Osteoblast (primary cell): Measurements from ENCODE around the gene PHLPP1. TPM values are rescaled to one million over a fixed set of nuclear protein-coding genes. Genes with fewer than 3 reads are reported as not detected.

Experiments used
- DNase-seq: peaks from one replicate; pipeline ENCODE4 v3.0.0; 2011; ENCODE audit warnings: low spot score, mixed read lengths; ENCODE audit not compliant: insufficient read length; ENCODE audit errors: missing footprints
- H2AFZ ChIP-seq: 2 replicates; pipeline ENCODE4 v1.6.0; 2011; ENCODE audit warnings: mild to moderate bottlenecking, low read length
- H3K27ac ChIP-seq: 2 replicates; pipeline ENCODE4 v1.5.1; 2011; ENCODE audit warnings: mild to moderate bottlenecking, low read depth, low read length, moderate library complexity
- H3K27me3 ChIP-seq: 2 replicates; pipeline ENCODE4 v1.6.0; 2012; ENCODE audit warnings: mild to moderate bottlenecking, control low read depth, inconsistent platforms, low read length, moderate library complexity; ENCODE audit not compliant: insufficient read depth
- H3K36me3 ChIP-seq: 2 replicates; pipeline ENCODE4 v1.5.1; 2011; ENCODE audit warnings: mild to moderate bottlenecking, low read length, control low read depth, moderate library complexity; ENCODE audit not compliant: insufficient read depth
- H3K4me1 ChIP-seq: 2 replicates; pipeline ENCODE4 v1.5.1; 2011; ENCODE audit warnings: mild to moderate bottlenecking, low read length, control low read depth, moderate library complexity; ENCODE audit not compliant: insufficient read depth
- H3K4me2 ChIP-seq: 2 replicates; pipeline ENCODE4 v1.6.0; 2011; ENCODE audit warnings: mild to moderate bottlenecking, low read length; ENCODE audit not compliant: insufficient read depth
- H3K4me3 ChIP-seq: fragments of 200-600 bp; sonication (generic); 3 replicates; pipeline ENCODE4 v1.5.1; 2012; ENCODE audit warnings: mild to moderate bottlenecking, low read length, inconsistent platforms; ENCODE audit not compliant: insufficient read depth
- H3K79me2 ChIP-seq: 2 replicates; pipeline ENCODE4 v1.6.0; 2012; ENCODE audit warnings: mild to moderate bottlenecking, low read length, control low read depth, inconsistent platforms; ENCODE audit not compliant: insufficient read depth
- H3K9me3 ChIP-seq: 2 replicates; pipeline ENCODE4 v1.5.1; 2011; ENCODE audit warnings: low read depth, low read length, control low read depth
- H4K20me1 ChIP-seq: 2 replicates; pipeline ENCODE4 v1.6.0; 2012; ENCODE audit warnings: mild to moderate bottlenecking, low read length, control low read depth; ENCODE audit not compliant: insufficient read depth
- CTCF ChIP-seq: IDR thresholded peaks from 2 replicates; pipeline ENCODE4 v1.5.1; 2011; ENCODE audit warnings: mild to moderate bottlenecking, low read depth, low read length, moderate library complexity; ENCODE audit errors: extremely low read depth
- total RNA-seq: library from RNA; depleted of rRNA; stranded (reverse); fragments of >200 nt; gene quantifications from 2 replicates; pipeline ENCODE4 v1.2.3, GENCODE V29; 2012

Gene PHLPP1
- total RNA-seq, 1 donor: 6.9 TPM

DNA sequence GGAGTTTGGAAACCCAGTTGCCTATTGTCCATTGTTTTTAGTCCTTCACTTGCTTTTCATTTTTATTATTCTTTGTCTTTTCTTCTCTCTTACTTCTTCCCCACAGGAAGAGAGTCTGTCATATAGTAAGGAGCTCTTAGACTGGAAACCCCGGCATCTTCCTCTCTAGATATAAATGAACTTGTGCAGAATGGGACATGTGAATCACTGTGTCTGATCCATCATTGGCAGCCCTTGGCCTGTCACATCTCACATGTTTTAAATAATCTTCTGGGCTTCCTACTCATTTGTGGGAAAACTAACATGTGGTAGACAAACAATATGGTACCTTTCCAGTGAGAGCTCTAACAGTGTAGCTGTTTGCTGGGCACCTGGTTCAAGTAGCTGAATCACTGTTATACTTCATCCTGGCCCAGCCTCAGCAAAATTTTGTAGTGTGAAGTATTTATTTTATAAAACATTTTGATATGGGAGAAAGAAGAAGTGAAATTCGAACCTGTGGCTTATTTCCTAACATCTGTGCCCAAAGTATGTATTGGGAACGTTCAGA lies 112.8 kb downstream of the PHLPP1 start:
- no peak overlapping the region for H3K27ac ChIP-seq
- DNase-seq: no peak

DNA sequence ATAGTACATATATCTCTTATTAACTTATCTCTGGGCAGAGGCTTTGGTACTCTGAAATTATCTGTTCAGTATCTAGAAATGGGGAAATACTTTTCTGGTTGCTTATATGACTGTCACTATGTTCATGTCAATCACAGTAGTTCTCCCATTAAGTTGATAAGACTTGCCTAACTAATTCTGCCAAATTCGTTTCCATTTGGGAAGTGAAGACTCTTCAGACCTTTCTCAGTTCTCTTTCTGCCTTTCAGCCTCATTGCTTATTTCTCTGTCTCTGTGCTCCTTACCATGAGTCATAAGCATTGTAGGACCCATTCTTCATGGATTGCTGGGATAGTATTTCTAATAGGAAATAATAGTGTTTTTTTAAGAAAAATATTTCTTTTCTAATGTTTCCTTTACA lies 113.5 kb downstream of the PHLPP1 start:
- no peak for DNase-seq
- no peaks in the 10 kb centered on the region for H3K27me3 ChIP-seq
- no peaks in the 10 kb centered on the region for H3K79me2 ChIP-seq
- no peaks in the 10 kb centered on the region for H3K9me3 ChIP-seq
- no peaks in the 10 kb centered on the region for H4K20me1 ChIP-seq
- TF ChIP-seq CTCF: no peak
- H3K4me3 ChIP-seq: no peak overlapping the region
- peaks cover 5% of the 10 kb centered on the region for H3K36me3 ChIP-seq
- no peak overlapping the region for H3K4me2 ChIP-seq
- no peak overlapping the region for H3K27ac ChIP-seq
- H2AFZ ChIP-seq: no peak overlapping the region
- no peaks in the 10 kb centered on the region for H3K4me1 ChIP-seq

More for the DNA sequence above, 112.8 kb downstream of the PHLPP1 start:
- Histone ChIP-seq H4K20me1 (no peaks in the 10 kb centered on the region), H3K4me1 (no peaks in the 10 kb centered on the region), H3K4me3 (no peak overlapping the region), H3K79me2 (no peaks in the 10 kb centered on the region), H3K4me2 (no peak overlapping the region), H3K9me3 (no peaks in the 10 kb centered on the region), H3K36me3 (peaks cover 5% of the 10 kb centered on the region), H3K27me3 (no peaks in the 10 kb centered on the region), H2AFZ (no peak overlapping the region)
- TF ChIP-seq CTCF: no peak

- Histone ChIP-seq H3K4me1 (no peaks in the 10 kb centered on the region), H4K20me1 (no peaks in the 10 kb centered on the region), H2AFZ (no peak overlapping the region), H3K4me2 (no peak overlapping the region), H3K4me3 (no peak overlapping the region), H3K36me3 (peaks cover 5% of the 10 kb centered on the region), H3K9me3 (no peaks in the 10 kb centered on the region), H3K27me3 (no peaks in the 10 kb centered on the region), H3K27ac (no peak overlapping the region), H3K79me2 (no peaks in the 10 kb centered on the region)
- no peak for DNase-seq
- no peak for TF ChIP-seq CTCF
These were observed 114.6 kb downstream of the PHLPP1 start for GRCh38 chr18:62829936-62830335.

- no peak for TF ChIP-seq CTCF
- Histone ChIP-seq H3K4me1 (no peaks in the 10 kb centered on the region), H3K4me2 (no peak overlapping the region), H3K79me2 (no peaks in the 10 kb centered on the region), H3K27ac (no peak overlapping the region), H3K27me3 (no peaks in the 10 kb centered on the region), H4K20me1 (no peaks in the 10 kb centered on the region), H3K9me3 (no peaks in the 10 kb centered on the region), H3K4me3 (no peak overlapping the region), H3K36me3 (peaks cover 5% of the 10 kb centered on the region), H2AFZ (no peak overlapping the region)
- DNase-seq: no peak
These were observed 116.9 kb downstream of the PHLPP1 start for GRCh38 chr18:62832282-62832681.
